IMR-90 (cell line): ENCODE measurements around the gene RASSF3. TPM values are rescaled to one million over a fixed set of nuclear protein-coding genes. Genes with fewer than 3 reads are reported as not detected.

Experiments
- ATAC-seq: fragments of 200-7000 bp; cut with Tn5 transposase; 2 replicates; pipeline ENCODE4 v1.9.1; 2020; ENCODE audit warnings: low read depth, mild to moderate bottlenecking, moderate library complexity
- BruUV-seq: library from RNA; stranded (reverse); fragments of 400-500 nt; replicated peaks from 2 replicates; lab custom pipeline; 2021; lab: Mats Ljungman, UMichigan
- CTCF ChIA-PET: fragments of 300-600 bp; formaldehyde crosslinking; extraction: SDS; loops from one replicate; lab custom pipeline; 2021; ENCODE audit warnings: antibody characterized with exemption; lab: Yijun Ruan, JAX
- POLR2A ChIA-PET: fragments of 300-600 bp; sonication (Branson Sonifier 250); formaldehyde crosslinking; loops from one replicate; lab custom pipeline; 2022; ENCODE audit warnings: antibody characterized with exemption; ENCODE audit not compliant: unreplicated experiment; lab: Charles Lee
- DNase-seq: peaks from one replicate; pipeline ENCODE4 v3.0.0; 2013
- H2AFZ ChIP-seq: replicated peaks from 2 replicates; pipeline ENCODE3; 2013; ENCODE audit warnings: low read length, mild to moderate bottlenecking; ENCODE audit not compliant: poor library complexity
- H2AK5ac ChIP-seq: 2 replicates; pipeline ENCODE4 v1.6.1; 2013; ENCODE audit warnings: low read depth, low read length, inconsistent platforms
- H2AK9ac ChIP-seq: replicated peaks from 2 replicates; pipeline ENCODE3; 2013; ENCODE audit warnings: mild to moderate bottlenecking, low read depth, low read length, moderate library complexity; ENCODE audit not compliant: poor library complexity
- H2BK120ac ChIP-seq: 2 replicates; pipeline ENCODE4 v1.6.1; 2013; ENCODE audit warnings: low read depth, low read length, inconsistent platforms
- H2BK15ac ChIP-seq: 3 replicates; pipeline ENCODE4 v1.6.1; 2013; ENCODE audit warnings: low read depth, low read length, inconsistent platforms
- H2BK20ac ChIP-seq: 2 replicates; pipeline ENCODE4 v1.6.1; 2013; ENCODE audit warnings: low read depth, mild to moderate bottlenecking, inconsistent platforms, low read length, moderate library complexity
- H2BK5ac ChIP-seq: 2 replicates; pipeline ENCODE4 v1.6.1; 2013; ENCODE audit warnings: mild to moderate bottlenecking, low read depth, low read length, inconsistent platforms; ENCODE audit not compliant: poor library complexity, severe bottlenecking
- H3K14ac ChIP-seq: replicated peaks from 2 replicates; pipeline ENCODE4 v1.6.1; 2013; ENCODE audit warnings: low read depth, low read length, inconsistent platforms
- H3K18ac ChIP-seq: 2 replicates; pipeline ENCODE4 v1.6.1; 2013; ENCODE audit warnings: low read depth, low read length, control low read depth
- H3K23ac ChIP-seq: 2 replicates; pipeline ENCODE4 v1.6.1; 2013; ENCODE audit warnings: low read depth, low read length, inconsistent platforms
- H3K27ac ChIP-seq: 2 replicates; pipeline ENCODE4 v1.5.1; 2013; ENCODE audit warnings: mild to moderate bottlenecking, control low read depth, low read length; ENCODE audit not compliant: insufficient read depth
- H3K27me3 ChIP-seq: 2 replicates; pipeline ENCODE4 v1.6.1; 2013; ENCODE audit warnings: low read length; ENCODE audit not compliant: control insufficient read depth, insufficient read depth
- H3K36me3 ChIP-seq: 2 replicates; pipeline ENCODE4 v1.6.1; 2013; ENCODE audit warnings: low read length, mixed read lengths; ENCODE audit not compliant: control insufficient read depth, insufficient read depth
- H3K4ac ChIP-seq: 2 replicates; pipeline ENCODE4 v1.6.1; 2013; ENCODE audit warnings: low read depth, low read length, inconsistent platforms
- H3K4me1 ChIP-seq: 2 replicates; pipeline ENCODE4 v1.6.1; 2013; ENCODE audit warnings: low read length, mixed read lengths; ENCODE audit not compliant: control insufficient read depth, insufficient read depth
- H3K4me2 ChIP-seq: 2 replicates; pipeline ENCODE4 v1.6.1; 2013; ENCODE audit warnings: low read depth, mild to moderate bottlenecking, control low read depth, low read length, moderate library complexity
- H3K4me3 ChIP-seq: 2 replicates; pipeline ENCODE4 v1.5.1; 2013; ENCODE audit warnings: low read depth, mild to moderate bottlenecking, control low read depth, low read length, moderate library complexity; ENCODE audit not compliant: insufficient read depth
- H3K56ac ChIP-seq: 2 replicates; pipeline ENCODE4 v1.6.1; 2013; ENCODE audit warnings: low read length, inconsistent platforms; ENCODE audit not compliant: insufficient read depth; ENCODE audit errors: extremely low read depth
- H3K79me1 ChIP-seq, 2 experiments: 2 replicates each; pipeline ENCODE4 v1.6.1; 2013; ENCODE audit warnings: low read length in 2 of 2, inconsistent platforms in 1 of 2, low read depth in 1 of 2
- H3K9ac ChIP-seq: 2 replicates; pipeline ENCODE4 v1.6.1; 2013; ENCODE audit warnings: low read depth, low read length, control low read depth
- H3K9me1 ChIP-seq: 2 replicates; pipeline ENCODE4 v1.6.1; 2013; ENCODE audit warnings: low read length, inconsistent platforms; ENCODE audit not compliant: insufficient read depth
- H3K9me3 ChIP-seq: 2 replicates; pipeline ENCODE4 v1.6.1; 2013; ENCODE audit warnings: low read length; ENCODE audit not compliant: control insufficient read depth, insufficient read depth
- H4K20me1 ChIP-seq: 2 replicates; pipeline ENCODE4 v1.6.1; 2013; ENCODE audit warnings: low read length, inconsistent platforms; ENCODE audit not compliant: insufficient read depth
- H4K5ac ChIP-seq: 2 replicates; pipeline ENCODE4 v1.6.1; 2013; ENCODE audit warnings: mild to moderate bottlenecking, low read depth, low read length, control low read depth
- H4K8ac ChIP-seq, 2 experiments: 2 replicates each; pipeline ENCODE4 v1.6.1; 2013; ENCODE audit warnings: low read depth in 2 of 2, low read length in 2 of 2, control low read depth in 1 of 2, inconsistent platforms in 1 of 2
- H4K91ac ChIP-seq: 2 replicates; pipeline ENCODE4 v1.6.1; 2013; ENCODE audit warnings: low read depth, low read length, inconsistent platforms; ENCODE audit not compliant: insufficient read depth
- BHLHE40 ChIP-seq: fragments of 150-350 bp; IDR thresholded peaks from 2 replicates; pipeline ENCODE4 v1.6.1; 2016; ENCODE audit warnings: mild to moderate bottlenecking, low read depth, low read length
- CEBPB ChIP-seq: IDR thresholded peaks from 2 replicates; pipeline ENCODE4 v1.6.1; 2012; ENCODE audit warnings: low read depth, low read length, improper control_type of control experiment
- CHD1 ChIP-seq: IDR thresholded peaks from 2 replicates; pipeline ENCODE4 v1.6.1; 2012; ENCODE audit warnings: low read depth, low read length, improper control_type of control experiment
- FOS ChIP-seq: fragments of 150-350 bp; IDR thresholded peaks from 2 replicates; pipeline ENCODE4 v1.6.1; 2016; ENCODE audit warnings: low read depth, low read length
- MAFK ChIP-seq: IDR thresholded peaks from 2 replicates; pipeline ENCODE4 v1.6.1; 2012; ENCODE audit warnings: low read depth, low read length, improper control_type of control experiment
- MAZ ChIP-seq: IDR thresholded peaks from 2 replicates; pipeline ENCODE4 v1.6.1; 2012; ENCODE audit warnings: low read depth, mild to moderate bottlenecking, low read length, improper control_type of control experiment, moderate library complexity, borderline replicate concordance
- MXI1 ChIP-seq: IDR thresholded peaks from 2 replicates; pipeline ENCODE4 v1.6.1; 2012; ENCODE audit warnings: low read depth, mild to moderate bottlenecking, low read length, moderate library complexity, borderline replicate concordance
- NFE2L2 ChIP-seq: fragments of 150-350 bp; IDR thresholded peaks from 2 replicates; pipeline ENCODE4 v1.6.1; 2016; ENCODE audit warnings: low read depth, mild to moderate bottlenecking, low read length
- POLR2A ChIP-seq: IDR thresholded peaks from 2 replicates; pipeline ENCODE4 v1.6.1; 2012; ENCODE audit warnings: mild to moderate bottlenecking, low read depth, low read length
- RAD21 ChIP-seq: IDR thresholded peaks from 2 replicates; pipeline ENCODE4 v1.6.1; 2012; ENCODE audit warnings: low read length, improper control_type of control experiment
- RCOR1 ChIP-seq: IDR thresholded peaks from 2 replicates; pipeline ENCODE4 v1.6.1; 2012; ENCODE audit warnings: mild to moderate bottlenecking, low read length, improper control_type of control experiment; ENCODE audit not compliant: insufficient replicate concordance
- RFX5 ChIP-seq: IDR thresholded peaks from 2 replicates; pipeline ENCODE4 v1.8.0; 2012; ENCODE audit warnings: low read depth, mild to moderate bottlenecking, low read length, moderate library complexity
- SMC3 ChIP-seq: fragments of 150-350 bp; IDR thresholded peaks from 2 replicates; pipeline ENCODE4 v1.6.1; 2016; ENCODE audit warnings: low read depth, mild to moderate bottlenecking, antibody characterized with exemption, low read length, moderate library complexity
- USF2 ChIP-seq: fragments of 150-350 bp; IDR thresholded peaks from 2 replicates; pipeline ENCODE4 v1.6.1; 2017; ENCODE audit warnings: mild to moderate bottlenecking, antibody characterized with exemption, low read length, low read depth
- WGBS, 2 experiments: methylation state at CpG; one replicate each; pipeline versions ENCODE4 v1.1.5 to v1.1.7; 2013; ENCODE audit warnings: missing lambda C conversion rate in 2 of 2; ENCODE audit not compliant: insufficient read length in 1 of 2; ENCODE audit errors: extremely low coverage in 2 of 2; 5-methylcytosine and 5-hydroxymethylcytosine counted together
- dilution Hi-C: fragments of 300-500 bp; cut with HindIII; formaldehyde crosslinking; loops from one replicate; pipeline ENCODE4 v1.14.3; 2018; ENCODE audit warnings: low sequenced_read_pairs; ENCODE audit not compliant: unreplicated experiment
- in situ Hi-C: fragments of 300-500 bp; cut with MboI; formaldehyde crosslinking; loops from 3 replicates; pipeline ENCODE4 v1.14.3; 2019; ENCODE audit warnings: low sequenced_read_pairs, inconsistent platforms, mixed read lengths
- intact Hi-C: fragments of 100-400 bp; cut with micrococcal nuclease; formaldehyde crosslinking; loops from 2 replicates; pipeline ENCODE4 v1.10.0; 2022
- polyA plus RNA-seq, 3 experiments: library from polyadenylated mRNA; depleted of rRNA; stranded (reverse); fragments of >200 nt; gene quantifications; 2 replicates each; pipeline ENCODE4 v1.2.3, GENCODE V29; 2012; ENCODE audit warnings: low replicate concordance in 1 of 3
- total RNA-seq: library from RNA; depleted of rRNA; stranded (reverse); fragments of >200 nt; gene quantifications from 2 replicates; pipeline ENCODE4 v1.2.3, GENCODE V29; 2012
- TF ChIP-seq, protein P1 (sequence below): conservative IDR thresholded peaks from 2 replicates; pipeline ENCODE4 v1.5.1; 2012; ENCODE audit warnings: mild to moderate bottlenecking, low read depth, low read length, improper control_type of control experiment
- TF ChIP-seq, protein P2 (sequence below): fragments of 150-350 bp; IDR thresholded peaks from 2 replicates; pipeline ENCODE4 v1.6.1; 2016; ENCODE audit warnings: low read depth, mild to moderate bottlenecking, low read length, moderate library complexity, borderline replicate concordance

RASSF3 gene
- total and polyA plus RNA-seq, 2 of the 4 experiments (the other 2 are of a cell fraction): 18.7 to 39.3 TPM

- intact Hi-C loops (no loop called here), dilution Hi-C loops (no loop called here), in situ Hi-C loops (no loop called here)
- no peak for ATAC-seq
- H2BK120ac ChIP-seq: no peak overlapping the region
- peaks cover 35 to 64% of the 10 kb centered on the region in 2 experiments for H3K79me1 ChIP-seq
- peaks cover 39% of the 10 kb centered on the region for H4K20me1 ChIP-seq
- H3K9me1 ChIP-seq: peaks cover 34% of the 10 kb centered on the region
- ChIA-PET CTCF (no interaction called here), POLR2A (no interaction called here)
- H3K9me3 ChIP-seq: no peaks in the 10 kb centered on the region
- H3K18ac ChIP-seq: no peak overlapping the region
- no peak overlapping the region for H2AK5ac ChIP-seq
- no peak overlapping the region for H4K91ac ChIP-seq
- H3K14ac ChIP-seq: no peak overlapping the region
- H2AK9ac ChIP-seq: no peak overlapping the region
- H2BK20ac ChIP-seq: no peak overlapping the region
- H3K4me1 ChIP-seq: peaks cover 11% of the 10 kb centered on the region
- BruUV-seq: no TSS peak
- 100% methylated on average over 2 of the region's 6 CpGs; no CpG with 5 or more reads in 1 of the 2 experiments for WGBS, 2 experiments
- no peak overlapping the region for H3K4ac ChIP-seq
- no peak for DNase-seq
- H3K23ac ChIP-seq: no peak overlapping the region; the same call in 1 of the 2 replicates
- no peaks in the 10 kb centered on the region for H3K27me3 ChIP-seq
- H3K4me3 ChIP-seq: no peak overlapping the region
- H3K27ac ChIP-seq: no peak overlapping the region
- no peak overlapping the region for H3K4me2 ChIP-seq
- H3K36me3 ChIP-seq: no peaks in the 10 kb centered on the region; the same call in 1 of the 2 replicates
- no peak overlapping the region for H4K8ac ChIP-seq
- no peak overlapping the region for H2AFZ ChIP-seq
- H3K9ac ChIP-seq: no peak overlapping the region
- no peak overlapping the region for H2BK5ac ChIP-seq
- no peak overlapping the region for H2BK15ac ChIP-seq
- no peak overlapping the region for H4K5ac ChIP-seq
- H3K56ac ChIP-seq: no peak overlapping the region
- TF ChIP-seq RAD21 (no peak), MAFK (no peak), RFX5 (no peak), CHD1 (no peak), SMC3 (no peak), USF2 (no peak), RCOR1 (no peak), BHLHE40 (no peak), POLR2A (no peak), NFE2L2 (no peak), MXI1 (no peak), FOS (no peak), CEBPB (no peak), MAZ (no peak)
- TF ChIP-seq, protein P1, sequence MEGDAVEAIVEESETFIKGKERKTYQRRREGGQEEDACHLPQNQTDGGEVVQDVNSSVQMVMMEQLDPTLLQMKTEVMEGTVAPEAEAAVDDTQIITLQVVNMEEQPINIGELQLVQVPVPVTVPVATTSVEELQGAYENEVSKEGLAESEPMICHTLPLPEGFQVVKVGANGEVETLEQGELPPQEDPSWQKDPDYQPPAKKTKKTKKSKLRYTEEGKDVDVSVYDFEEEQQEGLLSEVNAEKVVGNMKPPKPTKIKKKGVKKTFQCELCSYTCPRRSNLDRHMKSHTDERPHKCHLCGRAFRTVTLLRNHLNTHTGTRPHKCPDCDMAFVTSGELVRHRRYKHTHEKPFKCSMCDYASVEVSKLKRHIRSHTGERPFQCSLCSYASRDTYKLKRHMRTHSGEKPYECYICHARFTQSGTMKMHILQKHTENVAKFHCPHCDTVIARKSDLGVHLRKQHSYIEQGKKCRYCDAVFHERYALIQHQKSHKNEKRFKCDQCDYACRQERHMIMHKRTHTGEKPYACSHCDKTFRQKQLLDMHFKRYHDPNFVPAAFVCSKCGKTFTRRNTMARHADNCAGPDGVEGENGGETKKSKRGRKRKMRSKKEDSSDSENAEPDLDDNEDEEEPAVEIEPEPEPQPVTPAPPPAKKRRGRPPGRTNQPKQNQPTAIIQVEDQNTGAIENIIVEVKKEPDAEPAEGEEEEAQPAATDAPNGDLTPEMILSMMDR: no peak
- TF ChIP-seq, protein P2, sequence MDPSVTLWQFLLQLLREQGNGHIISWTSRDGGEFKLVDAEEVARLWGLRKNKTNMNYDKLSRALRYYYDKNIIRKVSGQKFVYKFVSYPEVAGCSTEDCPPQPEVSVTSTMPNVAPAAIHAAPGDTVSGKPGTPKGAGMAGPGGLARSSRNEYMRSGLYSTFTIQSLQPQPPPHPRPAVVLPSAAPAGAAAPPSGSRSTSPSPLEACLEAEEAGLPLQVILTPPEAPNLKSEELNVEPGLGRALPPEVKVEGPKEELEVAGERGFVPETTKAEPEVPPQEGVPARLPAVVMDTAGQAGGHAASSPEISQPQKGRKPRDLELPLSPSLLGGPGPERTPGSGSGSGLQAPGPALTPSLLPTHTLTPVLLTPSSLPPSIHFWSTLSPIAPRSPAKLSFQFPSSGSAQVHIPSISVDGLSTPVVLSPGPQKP: no peak
These were observed 39.2 kb downstream of the RASSF3 start for GRCh38 chr12:64649487-64649886.
